HL-60 (cell line): ENCODE measurements around the gene PDK1.

ENCODE experiments used
- POLR2AphosphoS5 ChIP-seq: IDR thresholded peaks from 2 replicates; pipeline ENCODE4 v1.6.1; 2012; ENCODE audit warnings: low read depth
- TF ChIP-seq, protein P1 (sequence below): IDR thresholded peaks from one replicate; pipeline ENCODE4 v1.5.1; 2011; ENCODE audit warnings: low read length, control low read depth, inconsistent platforms; ENCODE audit not compliant: insufficient read depth
- TF ChIP-seq, protein P2 (sequence below): IDR thresholded peaks from 2 replicates; pipeline ENCODE4 v1.6.1; 2012; ENCODE audit warnings: low read depth; ENCODE audit not compliant: insufficient replicate concordance

DNA sequence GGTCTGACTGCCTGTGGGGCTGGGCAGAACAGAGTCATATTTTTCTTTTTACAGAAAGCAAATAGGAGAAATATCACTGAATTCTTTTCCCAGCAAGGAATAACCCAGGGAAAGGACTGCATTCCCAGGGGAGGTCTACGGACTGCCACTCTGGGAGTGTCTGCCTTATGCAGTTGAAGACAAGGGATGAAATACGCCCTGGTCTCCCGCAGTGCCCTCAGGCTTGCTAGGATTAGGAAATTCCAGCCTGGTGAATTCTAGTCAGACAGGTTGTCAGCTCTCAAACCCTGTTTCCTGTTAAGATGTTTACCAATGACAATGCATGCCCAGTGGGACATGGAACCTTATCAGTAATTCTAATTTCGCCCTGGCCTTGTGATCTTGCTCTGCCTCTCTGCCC, 30.3 kb upstream of the PDK1 start:
- TF ChIP-seq, protein P1, sequence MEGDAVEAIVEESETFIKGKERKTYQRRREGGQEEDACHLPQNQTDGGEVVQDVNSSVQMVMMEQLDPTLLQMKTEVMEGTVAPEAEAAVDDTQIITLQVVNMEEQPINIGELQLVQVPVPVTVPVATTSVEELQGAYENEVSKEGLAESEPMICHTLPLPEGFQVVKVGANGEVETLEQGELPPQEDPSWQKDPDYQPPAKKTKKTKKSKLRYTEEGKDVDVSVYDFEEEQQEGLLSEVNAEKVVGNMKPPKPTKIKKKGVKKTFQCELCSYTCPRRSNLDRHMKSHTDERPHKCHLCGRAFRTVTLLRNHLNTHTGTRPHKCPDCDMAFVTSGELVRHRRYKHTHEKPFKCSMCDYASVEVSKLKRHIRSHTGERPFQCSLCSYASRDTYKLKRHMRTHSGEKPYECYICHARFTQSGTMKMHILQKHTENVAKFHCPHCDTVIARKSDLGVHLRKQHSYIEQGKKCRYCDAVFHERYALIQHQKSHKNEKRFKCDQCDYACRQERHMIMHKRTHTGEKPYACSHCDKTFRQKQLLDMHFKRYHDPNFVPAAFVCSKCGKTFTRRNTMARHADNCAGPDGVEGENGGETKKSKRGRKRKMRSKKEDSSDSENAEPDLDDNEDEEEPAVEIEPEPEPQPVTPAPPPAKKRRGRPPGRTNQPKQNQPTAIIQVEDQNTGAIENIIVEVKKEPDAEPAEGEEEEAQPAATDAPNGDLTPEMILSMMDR = no peak
- TF ChIP-seq, protein P2, sequence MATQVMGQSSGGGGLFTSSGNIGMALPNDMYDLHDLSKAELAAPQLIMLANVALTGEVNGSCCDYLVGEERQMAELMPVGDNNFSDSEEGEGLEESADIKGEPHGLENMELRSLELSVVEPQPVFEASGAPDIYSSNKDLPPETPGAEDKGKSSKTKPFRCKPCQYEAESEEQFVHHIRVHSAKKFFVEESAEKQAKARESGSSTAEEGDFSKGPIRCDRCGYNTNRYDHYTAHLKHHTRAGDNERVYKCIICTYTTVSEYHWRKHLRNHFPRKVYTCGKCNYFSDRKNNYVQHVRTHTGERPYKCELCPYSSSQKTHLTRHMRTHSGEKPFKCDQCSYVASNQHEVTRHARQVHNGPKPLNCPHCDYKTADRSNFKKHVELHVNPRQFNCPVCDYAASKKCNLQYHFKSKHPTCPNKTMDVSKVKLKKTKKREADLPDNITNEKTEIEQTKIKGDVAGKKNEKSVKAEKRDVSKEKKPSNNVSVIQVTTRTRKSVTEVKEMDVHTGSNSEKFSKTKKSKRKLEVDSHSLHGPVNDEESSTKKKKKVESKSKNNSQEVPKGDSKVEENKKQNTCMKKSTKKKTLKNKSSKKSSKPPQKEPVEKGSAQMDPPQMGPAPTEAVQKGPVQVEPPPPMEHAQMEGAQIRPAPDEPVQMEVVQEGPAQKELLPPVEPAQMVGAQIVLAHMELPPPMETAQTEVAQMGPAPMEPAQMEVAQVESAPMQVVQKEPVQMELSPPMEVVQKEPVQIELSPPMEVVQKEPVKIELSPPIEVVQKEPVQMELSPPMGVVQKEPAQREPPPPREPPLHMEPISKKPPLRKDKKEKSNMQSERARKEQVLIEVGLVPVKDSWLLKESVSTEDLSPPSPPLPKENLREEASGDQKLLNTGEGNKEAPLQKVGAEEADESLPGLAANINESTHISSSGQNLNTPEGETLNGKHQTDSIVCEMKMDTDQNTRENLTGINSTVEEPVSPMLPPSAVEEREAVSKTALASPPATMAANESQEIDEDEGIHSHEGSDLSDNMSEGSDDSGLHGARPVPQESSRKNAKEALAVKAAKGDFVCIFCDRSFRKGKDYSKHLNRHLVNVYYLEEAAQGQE = no peak
- TF ChIP-seq POLR2AphosphoS5 = no peak
